ENCODE results near the gene ROBO2. TPM values are rescaled to one million over a fixed set of nuclear protein-coding genes. Genes with fewer than 3 reads are reported as not detected.

Gene ROBO2
- 53.8 TPM for polyA plus RNA-seq (2012; ENCODE audit: insufficient read depth, insufficient read length, low read depth)

- H3K4me1 ChIP-seq: no peaks in the 10 kb centered on the region
- H3K9me3 ChIP-seq: no peaks in the 10 kb centered on the region
- peak within 1 kb of the TSS; percentile 79 for H3K4me3 ChIP-seq (ENCODE audit: low read depth, low read length)
- no peak for TF ChIP-seq CTCF (IDR thresholded peaks at IDR 0.05; ENCODE audit: low read depth, low read length)
- no peaks in the 10 kb centered on the region for H3K27me3 ChIP-seq
- peak; percentile 85 for DNase-seq
- H3K36me3 ChIP-seq: no peaks in the 10 kb centered on the region
Measured at GRCh38 chr3:77039606-77040171, at the start of gene ROBO2. Gene ROBO2 (plus strand): TSS chr3:77040099. CDS start chr3:77040786, 687 bp downstream.

- Histone ChIP-seq H3K4me1 (peaks cover 21% of the 10 kb centered on the region), H3K27me3 (no peaks in the 10 kb centered on the region), H3K36me3 (no peaks in the 10 kb centered on the region), H3K4me3 (ENCODE audit: low read depth, low read length) (no peak overlapping the region), H3K9me3 (no peaks in the 10 kb centered on the region)
- no peak for DNase-seq
- no peak for TF ChIP-seq CTCF (IDR thresholded peaks at IDR 0.05; ENCODE audit: low read depth, low read length)
Measured at GRCh38 chr3:76990606-76991005, 49.3 kb upstream of the ROBO2 start.

GRCh38 chr3:76991165-76991564 lies 48.7 kb upstream of the ROBO2 start:
- no peaks in the 10 kb centered on the region for H3K9me3 ChIP-seq
- H3K27me3 ChIP-seq: no peaks in the 10 kb centered on the region
- no peak overlapping the region for H3K4me3 ChIP-seq (ENCODE audit: low read depth, low read length)
- no peak for DNase-seq
- H3K4me1 ChIP-seq: peaks cover 21% of the 10 kb centered on the region
- no peaks in the 10 kb centered on the region for H3K36me3 ChIP-seq
- no peak for TF ChIP-seq CTCF (IDR thresholded peaks at IDR 0.05; ENCODE audit: low read depth, low read length)

GRCh38 chr3:76997733-76998132 lies 42.2 kb upstream of the ROBO2 start:
- no peaks in the 10 kb centered on the region for H3K27me3 ChIP-seq
- H3K9me3 ChIP-seq: no peaks in the 10 kb centered on the region
- no peaks in the 10 kb centered on the region for H3K36me3 ChIP-seq
- no peak for TF ChIP-seq CTCF (IDR thresholded peaks at IDR 0.05; ENCODE audit: low read depth, low read length)
- no peak overlapping the region for H3K4me3 ChIP-seq (ENCODE audit: low read depth, low read length)
- H3K4me1 ChIP-seq: no peaks in the 10 kb centered on the region
- DNase-seq: no peak

- no peak for DNase-seq
- H3K27me3 ChIP-seq: no peaks in the 10 kb centered on the region
Measured at GRCh38 chr3:76998555-76998954, 41.3 kb upstream of the ROBO2 start.

More at GRCh38 chr3:76998555-76998954, 41.3 kb upstream of the ROBO2 start:
- H3K4me1 ChIP-seq: no peaks in the 10 kb centered on the region
- H3K36me3 ChIP-seq: no peaks in the 10 kb centered on the region
- no peak overlapping the region for H3K4me3 ChIP-seq (ENCODE audit: low read depth, low read length)
- no peak for TF ChIP-seq CTCF (IDR thresholded peaks at IDR 0.05; ENCODE audit: low read depth, low read length)
- H3K9me3 ChIP-seq: no peaks in the 10 kb centered on the region
